Hepatocyte (in vitro differentiated cells): ENCODE measurements around the gene COL28A1. TPM values are rescaled to one million over a fixed set of nuclear protein-coding genes. Genes with fewer than 3 reads are reported as not detected.

ENCODE experiments used
- DNase-seq: peaks from one replicate; pipeline ENCODE4 v3.0.0-alpha.2; 2016; ENCODE audit warnings: low spot score
- H2AFZ ChIP-seq: fragments of 200-600 bp; sonication (generic); 2 replicates; pipeline ENCODE4 v1.6.0; 2016; ENCODE audit warnings: antibody characterized with exemption, mild to moderate bottlenecking
- H3K27ac ChIP-seq: fragments of 200-600 bp; sonication (generic); 2 replicates; pipeline ENCODE4 v1.5.1; 2016; ENCODE audit warnings: mild to moderate bottlenecking
- H3K27me3 ChIP-seq: fragments of 200-600 bp; sonication (generic); 2 replicates; pipeline ENCODE4 v1.6.1; 2016
- H3K36me3 ChIP-seq: fragments of 200-600 bp; sonication (generic); replicated peaks from 2 replicates; pipeline ENCODE4 v1.5.1; 2016; ENCODE audit warnings: low read depth; ENCODE audit not compliant: insufficient read depth
- H3K4me1 ChIP-seq: fragments of 200-600 bp; sonication (generic); 2 replicates; pipeline ENCODE4 v1.5.1; 2016; ENCODE audit warnings: mild to moderate bottlenecking, moderate library complexity; ENCODE audit not compliant: insufficient read depth
- H3K4me2 ChIP-seq: fragments of 200-600 bp; sonication (generic); 2 replicates; pipeline ENCODE4 v1.6.0; 2016
- H3K4me3 ChIP-seq: fragments of 200-600 bp; sonication (generic); 2 replicates; pipeline ENCODE4 v1.5.1; 2016; ENCODE audit warnings: mild to moderate bottlenecking
- H3K79me2 ChIP-seq: fragments of 200-600 bp; sonication (generic); 2 replicates; pipeline ENCODE4 v1.6.0; 2017; ENCODE audit warnings: mild to moderate bottlenecking
- H3K9me2 ChIP-seq: fragments of 200-600 bp; sonication (generic); replicated peaks from 2 replicates; pipeline ENCODE4 v1.6.0; 2017; ENCODE audit warnings: mild to moderate bottlenecking; ENCODE audit not compliant: insufficient read depth
- H3K9me3 ChIP-seq: fragments of 200-600 bp; sonication (generic); 2 replicates; pipeline ENCODE4 v1.5.1; 2016; ENCODE audit warnings: low read depth, mild to moderate bottlenecking
- H4K20me1 ChIP-seq: fragments of 200-600 bp; sonication (generic); 2 replicates; pipeline ENCODE4 v1.6.0; 2016; ENCODE audit warnings: mild to moderate bottlenecking; ENCODE audit not compliant: insufficient read depth, poor library complexity, severe bottlenecking
- EZH2 ChIP-seq: fragments of 200-600 bp; sonication (generic); IDR thresholded peaks from 2 replicates; pipeline ENCODE4 v1.6.1; 2016; ENCODE audit warnings: antibody characterized with exemption, mild to moderate bottlenecking, borderline replicate concordance
- EZH2phosphoT487 ChIP-seq: fragments of 200-600 bp; sonication (generic); IDR thresholded peaks from one replicate; pipeline ENCODE4 v1.6.1; 2018; ENCODE audit warnings: antibody characterized with exemption, mild to moderate bottlenecking, low read depth, moderate library complexity; ENCODE audit not compliant: unreplicated experiment, severe bottlenecking
- WGBS: methylation state at CpG from one replicate; pipeline ENCODE4 v1.1.6; 2016; ENCODE audit warnings: low lambda C conversion rate; ENCODE audit errors: missing lambda C conversion rate; 5-methylcytosine and 5-hydroxymethylcytosine counted together
- polyA plus RNA-seq: library from polyadenylated mRNA; unstranded; fragments of >200 nt; fragmentation: Nextera tagmentation; extraction: Ambion mirVana; gene quantifications from 2 replicates; pipeline ENCODE4 v1.2.1, GENCODE V29; 2016
- total RNA-seq: library from RNA; depleted of rRNA; stranded (reverse); fragments of >200 nt; gene quantifications from 2 replicates; pipeline ENCODE4 v1.2.3, GENCODE V29; 2014
- TF ChIP-seq, protein P1 (sequence below): fragments of 200-600 bp; sonication (generic); IDR thresholded peaks from 2 replicates; pipeline ENCODE4 v1.5.1; 2016; ENCODE audit warnings: antibody characterized with exemption, mild to moderate bottlenecking; ENCODE audit not compliant: poor library complexity

COL28A1 gene
- total and polyA plus RNA-seq, 2 experiments from 2014 or later = 0.28 to 0.47 TPM

DNA sequence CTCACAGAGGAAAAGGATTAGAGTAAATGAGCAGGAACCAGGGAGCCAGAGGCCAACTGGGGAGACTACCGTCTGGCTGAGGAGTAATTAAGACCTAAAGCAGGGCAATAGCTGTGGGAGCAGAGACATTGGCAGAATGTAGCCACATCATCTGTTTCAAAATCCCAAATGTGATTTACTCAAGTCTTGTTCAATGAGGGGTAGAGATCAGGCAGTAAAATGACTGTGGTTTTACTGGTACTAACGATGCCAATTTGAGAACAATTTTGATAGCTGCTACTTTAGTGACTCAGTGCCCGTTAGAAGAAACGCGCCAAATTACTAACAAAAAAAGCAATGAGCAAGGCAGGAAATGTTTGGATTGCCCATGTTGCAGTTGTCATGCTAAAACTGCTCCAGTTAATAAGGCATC, 18.4 kb upstream of the COL28A1 start:
- Histone ChIP-seq H2AFZ (no peak overlapping the region), H3K9me2 (no peaks in the 10 kb centered on the region), H3K79me2 (no peaks in the 10 kb centered on the region), H3K36me3 (no peaks in the 10 kb centered on the region), H3K9me3 (peaks cover 4% of the 10 kb centered on the region), H3K27me3 (no peaks in the 10 kb centered on the region), H3K4me1 (peaks cover 4% of the 10 kb centered on the region), H4K20me1 (no peaks in the 10 kb centered on the region), H3K4me2 (no peak overlapping the region), H3K4me3 (no peak overlapping the region), H3K27ac (peak overlapping the region; percentile 65)
- WGBS = 68% methylated on average over 5 of the region's 5 CpGs
- DNase-seq = no peak
- TF ChIP-seq, protein P1, sequence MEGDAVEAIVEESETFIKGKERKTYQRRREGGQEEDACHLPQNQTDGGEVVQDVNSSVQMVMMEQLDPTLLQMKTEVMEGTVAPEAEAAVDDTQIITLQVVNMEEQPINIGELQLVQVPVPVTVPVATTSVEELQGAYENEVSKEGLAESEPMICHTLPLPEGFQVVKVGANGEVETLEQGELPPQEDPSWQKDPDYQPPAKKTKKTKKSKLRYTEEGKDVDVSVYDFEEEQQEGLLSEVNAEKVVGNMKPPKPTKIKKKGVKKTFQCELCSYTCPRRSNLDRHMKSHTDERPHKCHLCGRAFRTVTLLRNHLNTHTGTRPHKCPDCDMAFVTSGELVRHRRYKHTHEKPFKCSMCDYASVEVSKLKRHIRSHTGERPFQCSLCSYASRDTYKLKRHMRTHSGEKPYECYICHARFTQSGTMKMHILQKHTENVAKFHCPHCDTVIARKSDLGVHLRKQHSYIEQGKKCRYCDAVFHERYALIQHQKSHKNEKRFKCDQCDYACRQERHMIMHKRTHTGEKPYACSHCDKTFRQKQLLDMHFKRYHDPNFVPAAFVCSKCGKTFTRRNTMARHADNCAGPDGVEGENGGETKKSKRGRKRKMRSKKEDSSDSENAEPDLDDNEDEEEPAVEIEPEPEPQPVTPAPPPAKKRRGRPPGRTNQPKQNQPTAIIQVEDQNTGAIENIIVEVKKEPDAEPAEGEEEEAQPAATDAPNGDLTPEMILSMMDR = no peak
- TF ChIP-seq EZH2 (no peak), EZH2phosphoT487 (no peak)

GRCh38 chr7:7553386-7553785, 17.7 kb upstream of the COL28A1 start:
- Histone ChIP-seq H3K27ac (peak overlapping the region; percentile 65), H3K4me3 (no peak overlapping the region), H4K20me1 (no peaks in the 10 kb centered on the region), H3K9me3 (no peaks in the 10 kb centered on the region), H3K4me2 (no peak overlapping the region), H3K27me3 (no peaks in the 10 kb centered on the region), H3K4me1 (peaks cover 4% of the 10 kb centered on the region), H3K9me2 (no peaks in the 10 kb centered on the region), H3K79me2 (no peaks in the 10 kb centered on the region), H3K36me3 (no peaks in the 10 kb centered on the region), H2AFZ (no peak overlapping the region)
- 85% methylated on average over 1 of the region's 1 CpG for WGBS
- no peak for DNase-seq
- TF ChIP-seq EZH2phosphoT487 = no peak
- TF ChIP-seq, protein P1 = no peak
- TF ChIP-seq EZH2 = no peak

DNA sequence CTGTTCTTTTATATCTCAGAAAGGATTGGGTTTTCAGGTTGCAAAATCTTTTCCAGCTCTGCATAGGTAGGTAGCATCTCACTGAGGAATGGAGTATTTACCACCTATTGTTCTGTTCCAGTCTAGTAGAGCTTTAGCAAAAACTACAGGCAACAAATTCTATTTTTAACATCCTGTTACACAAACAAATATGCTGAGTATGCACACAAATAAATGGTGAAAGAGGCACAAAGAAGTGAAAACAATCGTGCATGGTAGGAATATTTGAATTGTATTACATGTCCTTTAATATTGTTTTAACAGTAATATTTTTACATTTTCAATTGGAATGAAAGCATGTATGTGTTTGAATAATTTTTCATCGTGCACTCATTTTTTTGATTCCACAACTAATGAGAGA, 16.5 kb upstream of the COL28A1 start:
- H4K20me1 ChIP-seq = no peaks in the 10 kb centered on the region
- no peak overlapping the region for H3K27ac ChIP-seq
- H2AFZ ChIP-seq = no peak overlapping the region
- H3K9me2 ChIP-seq = no peaks in the 10 kb centered on the region
- no peak overlapping the region for H3K4me2 ChIP-seq
- H3K36me3 ChIP-seq = no peaks in the 10 kb centered on the region
- peaks cover 4% of the 10 kb centered on the region for H3K4me1 ChIP-seq
- DNase-seq = no peak
- no peak for TF ChIP-seq EZH2
- TF ChIP-seq, protein P1 = no peak
- TF ChIP-seq EZH2phosphoT487 = no peak
- no peaks in the 10 kb centered on the region for H3K9me3 ChIP-seq
- H3K4me3 ChIP-seq = no peak overlapping the region
- no peaks in the 10 kb centered on the region for H3K79me2 ChIP-seq
- WGBS = 95% methylated on average over 2 of the region's 2 CpGs
- H3K27me3 ChIP-seq = no peaks in the 10 kb centered on the region

DNA sequence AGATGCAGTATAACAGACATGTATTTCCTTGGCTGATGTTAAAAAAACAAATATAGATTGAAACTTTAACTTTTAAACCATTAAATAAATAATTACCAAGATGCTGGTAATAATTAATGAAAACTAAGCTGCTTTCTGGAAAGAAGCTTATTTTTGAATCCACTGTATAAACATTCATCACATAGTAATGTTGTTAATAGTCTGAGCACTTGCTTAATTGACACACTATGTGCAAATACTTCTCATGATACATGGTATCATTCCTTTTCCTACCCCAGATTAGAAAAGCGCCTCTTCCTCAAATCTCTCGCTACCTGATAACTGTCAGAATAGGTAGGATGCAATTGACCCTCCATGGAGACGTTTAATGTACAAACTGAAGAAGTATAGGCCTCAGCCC, 15.0 kb upstream of the COL28A1 start:
- 90% methylated on average over 3 of the region's 3 CpGs for WGBS

More for the DNA sequence above, 15.0 kb upstream of the COL28A1 start:
- H3K9me2 ChIP-seq = no peaks in the 10 kb centered on the region
- H2AFZ ChIP-seq = no peak overlapping the region
- H3K4me1 ChIP-seq = peaks cover 4% of the 10 kb centered on the region
- H3K27ac ChIP-seq = no peak overlapping the region
- DNase-seq = no peak
- H3K36me3 ChIP-seq = no peaks in the 10 kb centered on the region
- no peak overlapping the region for H3K4me3 ChIP-seq
- H4K20me1 ChIP-seq = no peaks in the 10 kb centered on the region
- H3K79me2 ChIP-seq = no peaks in the 10 kb centered on the region
- H3K27me3 ChIP-seq = no peaks in the 10 kb centered on the region
- no peak overlapping the region for H3K4me2 ChIP-seq
- TF ChIP-seq, protein P1 = no peak
- TF ChIP-seq EZH2phosphoT487 = no peak
- TF ChIP-seq EZH2 = no peak
- no peaks in the 10 kb centered on the region for H3K9me3 ChIP-seq
